ENCODE results near the gene TTYH3.
"Not testable (repeated sequence)": the region's sequence is repeated elsewhere in the genome, so short reads cannot be mapped to it uniquely, and the experiment has no call there.

The TTYH3 gene

DNA sequence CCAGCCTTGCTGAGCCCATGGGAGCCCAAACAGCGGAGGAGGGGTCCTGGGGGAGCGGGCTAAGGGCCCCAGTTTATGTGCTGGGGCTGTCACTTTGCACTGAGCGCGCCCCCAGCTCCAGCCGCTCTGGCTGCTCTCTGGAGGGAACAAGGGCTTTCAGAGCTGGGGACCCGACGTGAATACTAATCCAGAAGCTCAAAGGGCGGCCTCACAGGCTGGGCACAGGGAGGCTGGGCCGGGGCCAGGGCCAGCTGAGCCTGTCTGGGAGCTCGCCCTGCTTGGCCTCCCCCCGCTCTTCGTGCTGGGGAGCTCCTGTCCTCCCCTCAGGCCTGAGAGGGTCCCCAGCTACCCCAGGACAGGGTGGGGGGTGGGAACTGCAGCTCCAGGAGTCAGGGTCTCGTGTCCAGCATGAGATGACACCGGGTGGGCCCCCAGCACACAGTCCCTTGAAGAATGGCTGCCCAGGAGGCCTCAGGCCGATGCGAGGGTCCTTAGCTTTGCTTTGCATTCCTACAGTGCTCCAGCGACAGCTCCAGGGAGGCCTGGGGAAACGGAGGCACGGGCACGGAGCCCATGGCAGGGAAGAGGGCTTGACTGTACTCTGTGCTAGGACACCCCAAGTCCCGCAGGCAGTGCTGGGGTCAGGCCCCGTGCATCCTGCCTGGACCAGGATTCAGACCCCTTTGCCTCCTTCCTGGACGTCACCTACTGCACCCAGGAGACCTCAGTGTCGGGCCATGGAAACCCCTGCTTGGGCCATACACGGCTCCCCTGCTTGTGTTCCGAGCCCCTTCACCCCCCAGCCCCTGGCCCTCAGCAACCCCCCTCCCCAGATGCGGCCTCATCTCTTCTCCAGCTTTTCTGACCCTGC lies 50.4 kb downstream of the TTYH3 start:
- DNase-seq (ENCODE audit: low spot score), result no peak
- FAIRE-seq, result no peak

DNA sequence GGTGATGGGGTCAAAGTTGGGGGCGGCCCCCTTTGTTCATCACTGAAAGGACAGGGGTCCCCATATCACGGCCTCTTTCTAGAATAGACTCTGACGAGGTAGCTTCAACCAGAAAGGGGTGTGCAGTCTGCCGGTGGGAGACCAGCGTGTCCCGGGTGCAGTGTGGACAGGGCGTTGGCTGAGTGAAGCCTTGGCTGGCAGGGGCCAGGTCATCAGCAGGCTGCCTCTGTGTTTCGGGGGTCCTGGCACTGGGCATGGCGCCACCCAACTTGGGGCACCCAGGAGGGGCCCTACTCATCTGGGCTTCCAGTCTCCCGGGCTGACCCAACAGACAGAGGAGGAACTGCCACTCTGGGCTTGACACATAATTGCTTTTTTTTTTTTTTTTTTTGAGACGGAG lies 52.7 kb downstream of the TTYH3 start:
- no peak for DNase-seq (ENCODE audit: low spot score)
- FAIRE-seq, result no peak

DNA sequence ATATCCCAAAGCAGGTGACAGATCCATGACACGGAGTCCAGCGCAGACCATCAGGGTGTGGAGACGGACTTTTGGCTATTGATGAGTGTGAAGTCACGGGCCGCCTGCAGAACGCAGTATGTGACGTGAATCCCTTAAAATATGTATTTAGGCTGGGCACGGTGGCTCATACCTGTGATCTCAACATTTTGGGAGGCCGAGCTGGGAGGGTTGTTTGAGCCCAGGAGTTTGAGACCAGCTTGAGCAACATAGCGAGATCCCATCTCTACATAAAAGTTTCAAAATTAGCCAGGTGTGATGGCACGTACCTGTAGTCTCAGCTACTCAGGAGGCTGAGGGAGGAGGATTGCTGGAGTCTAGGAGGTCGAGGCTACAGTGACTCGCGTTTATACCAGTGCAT lies 54.3 kb downstream of the TTYH3 start:
- FAIRE-seq, result no peak
- no peak for DNase-seq (ENCODE audit: low spot score)

DNA sequence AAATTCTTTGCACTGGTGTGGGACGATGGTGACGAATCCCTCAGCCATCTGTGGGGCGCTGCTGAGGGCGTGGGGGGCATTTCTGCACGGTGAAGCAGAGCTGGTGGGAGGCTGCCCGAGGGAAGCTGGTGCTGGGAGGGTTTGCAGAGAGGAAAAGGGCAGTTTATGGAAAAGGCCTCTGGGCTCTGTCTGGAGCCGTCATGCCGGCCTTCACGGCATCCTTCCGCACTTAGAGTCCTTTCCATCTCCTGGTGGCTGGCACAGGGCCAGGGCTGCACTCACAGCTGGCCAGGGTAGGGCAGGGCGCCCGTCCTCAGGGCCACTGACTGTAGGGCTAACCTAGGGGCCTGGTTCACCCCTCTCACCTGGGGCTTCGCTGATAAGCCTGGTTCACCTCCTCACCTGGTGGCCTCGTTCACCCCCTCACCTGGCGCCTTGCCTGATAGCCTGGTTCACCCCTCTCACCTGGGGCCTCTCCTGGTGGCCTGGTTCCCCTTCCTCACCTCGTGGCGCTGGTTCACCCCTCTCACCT lies 55.6 kb downstream of the TTYH3 start:
- FAIRE-seq (peak; percentile 94), DNase-seq (ENCODE audit: low spot score) (peak; percentile 95)

- DNase-seq (ENCODE audit: low spot score), result peak; percentile 55
- no peak for FAIRE-seq
Measured at GRCh38 chr7:2687881-2688318, 56.1 kb downstream of the TTYH3 start, which contains the start of gene AMZ1. Gene AMZ1, plus strand, starts transcription at chr7:2688202. Its CDS starts 12,250 bp downstream, at chr7:2700452.

DNA sequence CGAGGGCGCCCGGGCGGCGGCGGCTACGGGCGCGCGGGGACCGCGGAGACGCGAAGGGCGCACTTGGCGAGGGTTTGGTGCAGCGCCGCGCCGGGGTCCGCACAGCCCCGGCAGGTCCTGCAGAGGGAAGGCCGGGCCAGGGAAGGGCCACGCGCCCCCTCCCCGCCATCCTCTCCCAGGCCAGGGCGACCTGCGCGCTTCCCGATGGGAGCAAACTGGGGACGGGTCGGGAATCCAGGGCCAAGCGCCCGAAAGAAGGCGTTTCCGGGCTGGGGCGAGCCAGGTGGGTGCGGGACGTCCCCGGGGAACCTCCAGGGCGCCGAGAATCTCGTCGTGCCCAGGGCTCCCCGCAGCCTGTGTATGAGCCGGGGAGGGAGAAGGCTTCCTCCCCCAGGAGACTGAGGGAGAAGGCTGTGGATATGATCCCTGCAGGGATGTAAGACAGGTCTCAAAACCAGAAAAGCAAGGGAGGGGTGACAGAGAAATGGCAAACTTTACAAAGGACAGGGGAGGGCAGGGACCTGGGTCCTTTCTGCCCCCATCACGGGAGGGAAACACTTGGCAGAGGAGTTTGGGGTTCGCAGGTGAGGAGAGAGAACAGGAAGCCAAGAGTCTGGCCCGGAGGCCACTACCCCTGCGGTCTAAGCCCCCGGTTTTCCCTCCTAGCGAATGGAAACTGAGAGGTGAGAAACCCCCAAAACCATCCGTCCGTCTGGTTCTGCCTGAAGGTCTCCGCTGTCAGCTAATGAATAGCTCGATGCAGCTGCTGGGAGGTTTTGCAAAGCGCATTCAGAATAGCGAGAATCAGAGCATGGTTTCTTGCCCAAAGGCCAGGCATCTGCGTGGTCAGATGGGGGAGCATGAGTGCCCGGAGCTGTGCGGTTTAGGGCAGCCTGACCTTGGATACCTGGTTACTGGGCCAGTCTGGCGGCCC lies 56.9 kb downstream of the TTYH3 start:
- peak; percentile 89 for FAIRE-seq

DNA sequence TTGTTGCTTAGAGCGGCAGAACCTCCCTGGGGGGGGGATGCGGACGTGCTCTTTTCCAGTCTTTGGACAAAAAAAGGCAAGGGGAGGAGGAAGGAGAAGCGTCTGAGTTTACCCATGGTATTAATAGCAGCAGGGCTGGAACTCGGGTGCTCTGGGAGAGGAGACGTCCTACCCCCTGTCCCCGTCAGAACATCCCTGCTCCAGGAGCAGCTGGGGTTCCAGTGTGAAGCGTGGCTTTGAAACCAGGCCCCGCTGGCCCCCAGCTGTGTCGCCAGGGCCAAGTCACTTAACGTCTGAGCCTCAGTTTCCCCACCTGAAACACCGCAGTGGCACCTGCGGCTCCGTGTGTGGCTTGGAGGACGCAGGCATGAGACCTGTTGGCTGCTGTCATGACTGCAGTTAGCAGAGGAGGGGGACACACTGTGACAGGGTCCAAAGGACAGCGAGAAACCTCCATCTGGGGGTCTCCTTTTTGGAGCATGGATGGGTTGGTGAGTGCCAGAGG lies 57.6 kb downstream of the TTYH3 start:
- DNase-seq (ENCODE audit: low spot score) (no peak), FAIRE-seq (no peak)

More for the DNA sequence above, 56.9 kb downstream of the TTYH3 start:
- DNase-seq (ENCODE audit: low spot score), result peak; percentile 76

DNA sequence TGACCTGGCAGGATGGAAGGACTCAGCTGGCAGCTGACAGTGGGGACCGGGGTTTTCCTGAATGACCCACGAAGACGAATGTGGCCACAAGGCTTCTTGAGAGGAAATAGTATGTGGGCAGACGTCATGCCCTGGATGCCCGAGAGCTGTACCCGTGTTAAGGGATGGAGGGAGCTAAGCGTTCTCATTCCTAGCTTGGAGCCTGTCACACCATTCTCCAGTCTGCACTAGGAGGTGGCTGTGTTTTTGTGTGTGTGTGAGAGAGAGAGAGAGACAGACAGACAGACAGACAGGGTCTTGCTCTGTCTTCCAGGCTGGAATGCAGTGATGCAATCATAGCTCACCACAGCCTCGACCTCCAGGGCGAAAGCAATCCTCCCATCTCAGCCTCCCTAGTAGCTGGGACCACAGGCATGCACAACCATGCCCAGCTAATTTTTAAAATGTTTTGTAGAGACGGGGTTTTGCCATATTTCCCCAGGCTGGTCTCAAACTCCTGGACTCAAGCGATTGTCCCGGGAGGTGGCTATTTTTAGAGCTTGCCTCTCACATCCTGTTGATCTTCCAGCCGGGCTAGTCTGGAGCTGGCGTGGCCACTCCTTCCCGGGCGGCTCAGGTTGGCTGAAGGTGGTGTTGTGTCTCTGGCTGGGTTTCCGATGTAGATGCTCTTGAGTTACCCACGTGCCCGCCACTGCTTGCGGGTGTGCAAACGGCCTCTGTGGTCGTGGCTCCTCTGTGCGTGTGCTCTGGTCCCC lies 58.3 kb downstream of the TTYH3 start:
- DNase-seq (ENCODE audit: low spot score) (peak; percentile 97), FAIRE-seq (peak; percentile 92)

GRCh38 chr7:2691011-2691707 lies 59.4 kb downstream of the TTYH3 start:
- no peak for FAIRE-seq
- DNase-seq (ENCODE audit: low spot score), result no peak

- DNase-seq (ENCODE audit: low spot score); FAIRE-seq: not testable (repeated sequence)
Measured at GRCh38 chr7:2691932-2692439, 60.2 kb downstream of the TTYH3 start.

DNA sequence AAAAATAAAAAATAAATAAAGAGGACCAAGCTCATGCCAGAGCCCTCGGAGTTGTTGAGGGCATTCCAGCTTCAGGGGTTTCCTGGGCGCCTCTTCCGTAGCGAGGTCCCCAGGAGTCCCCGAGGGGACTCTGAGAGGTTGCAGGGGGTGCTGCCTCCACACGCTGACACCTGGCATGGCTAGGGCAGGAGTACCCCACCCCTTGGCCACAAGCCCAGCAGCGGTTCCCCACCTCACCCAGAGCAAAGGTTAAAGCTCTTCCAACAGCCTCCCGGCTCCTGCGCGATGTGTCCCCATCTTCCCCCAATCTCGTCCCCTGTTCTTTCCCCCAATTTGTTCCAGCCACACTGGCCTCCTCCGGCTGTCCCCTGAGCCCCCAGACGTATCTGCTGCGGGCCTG lies 60.8 kb downstream of the TTYH3 start:
- no peak for DNase-seq (ENCODE audit: low spot score)
- FAIRE-seq, result no peak

- FAIRE-seq, result peak; percentile 81
- peak; percentile 86 for DNase-seq (ENCODE audit: low spot score)
Measured at GRCh38 chr7:2693420-2694121, 61.8 kb downstream of the TTYH3 start.

DNA sequence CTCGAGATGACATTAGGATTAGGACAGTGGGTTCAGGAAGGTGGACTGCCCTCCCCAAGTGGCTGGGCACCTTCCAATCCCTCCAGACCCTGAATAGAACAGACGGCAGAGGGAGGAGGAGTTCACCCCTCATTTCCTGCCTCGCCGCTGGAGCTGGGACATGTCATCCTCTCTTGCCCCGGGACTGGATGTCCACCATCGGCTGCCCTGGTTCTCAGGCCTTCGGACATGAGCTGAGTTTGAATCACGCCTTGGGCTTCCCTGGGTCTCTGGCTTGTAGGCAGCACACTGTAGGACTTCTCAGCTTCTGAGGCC lies 62.3 kb downstream of the TTYH3 start:
- not testable (repeated sequence) for FAIRE-seq
- DNase-seq (ENCODE audit: low spot score), result peak; percentile 75

- DNase-seq (ENCODE audit: low spot score) (no peak), FAIRE-seq (no peak)
Measured at GRCh38 chr7:2698581-2699288, 66.9 kb downstream of the TTYH3 start.

DNA sequence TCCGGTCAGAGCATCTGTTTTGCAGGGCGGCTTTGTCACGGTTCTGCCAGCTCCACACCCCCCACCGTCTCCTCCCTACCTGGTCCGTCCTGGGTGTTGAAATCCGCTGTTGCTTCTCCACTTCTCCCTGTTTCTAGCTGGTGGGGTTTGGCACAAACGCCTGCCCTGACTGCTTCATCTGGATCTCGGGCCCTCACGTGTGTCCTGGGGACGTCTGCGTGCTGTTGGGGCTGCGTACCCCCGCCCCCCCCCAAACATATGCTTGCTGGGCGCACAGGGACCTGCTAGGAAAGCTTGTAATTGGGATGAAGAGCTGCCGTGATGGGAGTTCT lies 67.5 kb downstream of the TTYH3 start:
- DNase-seq (ENCODE audit: low spot score), result no peak
- no peak for FAIRE-seq

- FAIRE-seq (no peak), DNase-seq (ENCODE audit: low spot score) (no peak)
Measured at GRCh38 chr7:2700141-2700850, 68.5 kb downstream of the TTYH3 start.

- FAIRE-seq, result no peak
- no peak for DNase-seq (ENCODE audit: low spot score)
Measured at GRCh38 chr7:2701424-2701823, 69.6 kb downstream of the TTYH3 start.

DNA sequence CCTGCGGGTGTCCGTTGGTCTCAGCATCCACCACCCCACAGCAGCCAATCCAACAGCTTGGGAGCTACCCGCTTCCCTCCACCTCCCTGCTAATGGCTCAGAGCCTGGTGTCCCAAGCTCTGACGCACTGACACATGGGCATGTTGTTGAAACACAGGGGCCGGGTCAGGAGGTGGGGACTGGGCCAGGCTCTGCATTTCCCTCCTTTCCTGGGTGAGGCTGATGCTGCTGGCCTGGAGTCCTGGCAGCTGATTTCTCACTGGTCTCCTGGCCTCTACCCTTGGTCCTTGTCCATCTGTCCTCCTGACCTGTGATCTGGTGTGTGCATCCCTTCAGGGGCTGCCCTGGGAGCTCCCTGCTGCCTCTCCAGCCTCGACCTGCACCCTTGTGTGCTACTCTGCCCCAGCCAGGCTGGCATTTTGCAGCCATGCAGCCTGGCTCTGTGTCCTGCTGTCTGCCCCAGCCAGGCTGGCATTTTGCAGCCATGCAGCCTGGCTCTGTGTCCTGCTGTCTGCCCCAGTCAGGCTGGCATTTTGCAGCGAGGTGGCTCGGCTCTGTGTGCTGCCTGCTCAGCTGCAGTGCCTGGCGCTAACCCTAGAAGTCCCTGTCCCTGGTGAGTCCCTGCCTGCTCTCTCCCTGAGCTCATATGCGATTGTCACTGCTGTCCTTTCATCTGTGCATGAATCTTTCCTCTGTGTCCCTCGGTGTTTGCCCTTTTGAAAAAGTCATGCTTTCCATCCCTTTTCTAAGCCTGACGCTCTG lies 70.2 kb downstream of the TTYH3 start:
- FAIRE-seq (no peak), DNase-seq (ENCODE audit: low spot score) (no peak)
